HepG2 (cell line): ENCODE data around the gene KCTD13. TPM values are rescaled to one million over a fixed set of nuclear protein-coding genes. Genes with fewer than 3 reads are reported as not detected.

Source experiments
- AGO1 ChIP-seq: fragments of 200-400 bp; formaldehyde crosslinking; IDR thresholded peaks from 2 replicates; pipeline ENCODE4 v1.6.1; 2017; ENCODE audit warnings: mild to moderate bottlenecking, low read depth, low read length, moderate library complexity; ENCODE audit not compliant: poor library complexity, severe bottlenecking
- CBFB ChIP-seq: sonication (generic); formaldehyde crosslinking; IDR thresholded peaks from 2 replicates; pipeline ENCODE4 v1.4.0; 2020; ENCODE audit warnings: missing genetic modification reagents
- CBX2 ChIP-seq, 2 experiments: fragments of 200-600 bp in 1 of 2; sonication (generic); formaldehyde crosslinking in 1 of 2; IDR thresholded peaks; 2 replicates each; pipeline versions ENCODE4 v1.7.0 to v1.8.1; 2018 to 2022; ENCODE audit warnings: low read depth in 2 of 2, low read length in 1 of 2, mild to moderate bottlenecking in 1 of 2, missing genetic modification reagents in 1 of 2
- FOXM1 ChIP-seq: sonication (generic); formaldehyde crosslinking; IDR thresholded peaks from 2 replicates; pipeline ENCODE4 v1.5.0; 2020; ENCODE audit warnings: missing genetic modification reagents
- GATAD2A ChIP-seq: IDR thresholded peaks from 2 replicates; pipeline ENCODE4 v1.6.1; 2016
- KLF12 ChIP-seq: sonication (generic); formaldehyde crosslinking; IDR thresholded peaks from 2 replicates; pipeline ENCODE4 v1.4.0; 2020; ENCODE audit warnings: missing genetic modification reagents, borderline replicate concordance
- NFKBIZ ChIP-seq: IDR thresholded peaks from 2 replicates; pipeline ENCODE4 v1.6.1; 2018; ENCODE audit warnings: missing genetic modification reagents, missing compliant biosample characterization
- PPARG ChIP-seq: conservative IDR thresholded peaks from 2 replicates; pipeline ENCODE4 v1.6.1; 2016; ENCODE audit warnings: missing biosample characterization, missing genetic modification reagents
- SIX1 ChIP-seq: sonication (generic); formaldehyde crosslinking; IDR thresholded peaks from 2 replicates; pipeline ENCODE4 v1.4.0; 2020; ENCODE audit warnings: missing genetic modification reagents, borderline replicate concordance
- ZBTB20 ChIP-seq: sonication (generic); formaldehyde crosslinking; IDR thresholded peaks from 2 replicates; pipeline ENCODE4 v1.8.1; 2023; ENCODE audit warnings: missing genetic modification reagents, low read depth, mild to moderate bottlenecking, borderline replicate concordance
- ZFP90 ChIP-seq: sonication (generic); formaldehyde crosslinking; IDR thresholded peaks from 2 replicates; pipeline ENCODE4 v1.8.0; 2022; ENCODE audit warnings: missing genetic modification reagents, mild to moderate bottlenecking, inconsistent platforms, borderline replicate concordance
- ZNF101 ChIP-seq: sonication (generic); formaldehyde crosslinking; IDR thresholded peaks from 2 replicates; pipeline ENCODE4 v1.4.0; 2020; ENCODE audit warnings: mild to moderate bottlenecking, low read depth, missing genetic modification reagents, borderline replicate concordance
- ZNF138 ChIP-seq: sonication (generic); formaldehyde crosslinking; IDR thresholded peaks from 2 replicates; pipeline ENCODE4 v1.5.0; 2020; ENCODE audit warnings: mild to moderate bottlenecking, low read depth, missing genetic modification reagents
- ZNF205 ChIP-seq: IDR thresholded peaks from 2 replicates; pipeline ENCODE4 v1.6.1; 2018; ENCODE audit warnings: missing biosample characterization, missing genetic modification reagents
- ZNF496 ChIP-seq: sonication (generic); formaldehyde crosslinking; IDR thresholded peaks from 2 replicates; pipeline ENCODE4 v1.8.1; 2023; ENCODE audit warnings: mild to moderate bottlenecking, moderate library complexity, missing genetic modification reagents; ENCODE audit not compliant: insufficient replicate concordance
- ZNF557 ChIP-seq: sonication (generic); formaldehyde crosslinking; IDR thresholded peaks from 2 replicates; pipeline ENCODE4 v1.4.0; 2020; ENCODE audit warnings: missing genetic modification reagents
- polyA plus RNA-seq, 8 experiments: library from polyadenylated mRNA; depleted of rRNA in 3 of 8; stranded (reverse) in 7 of 8; unstranded in 1 of 8; fragments of >200 nt; fragmentation: Illumina TruSeq in 4 of 8; extraction: Trizol in 4 of 8; gene quantifications; 2 replicates each; pipeline versions ENCODE4 v1.2.1 to v1.2.3, GENCODE V29; 2011 to 2016; ENCODE audit warnings: low read depth in 4 of 8, missing spikeins in 1 of 8, mixed read lengths in 1 of 8; ENCODE audit not compliant: insufficient read depth in 1 of 8
- total RNA-seq, 5 experiments: library from RNA; depleted of rRNA; stranded (reverse); fragments of >200 nt; fragmentation: Illumina TruSeq; extraction: Trizol; gene quantifications; 2 replicates each; pipeline ENCODE4 v1.2.3, GENCODE V29; 2016; ENCODE audit warnings: low read depth in 1 of 5
- TF ChIP-seq, protein P1 (sequence below): sonication (generic); formaldehyde crosslinking; IDR thresholded peaks from 2 replicates; pipeline ENCODE4 v1.8.1; 2023; ENCODE audit warnings: mild to moderate bottlenecking, missing genetic modification reagents
- TF ChIP-seq, protein P2 (sequence below): sonication (generic); formaldehyde crosslinking; IDR thresholded peaks from 2 replicates; pipeline ENCODE4 v1.4.0; 2020; ENCODE audit warnings: missing genetic modification reagents, borderline replicate concordance
- TF ChIP-seq, protein P3 (sequence below): sonication (generic); formaldehyde crosslinking; IDR thresholded peaks from 2 replicates; pipeline ENCODE4 v1.8.0; 2022; ENCODE audit warnings: mild to moderate bottlenecking, missing genetic modification reagents; ENCODE audit not compliant: insufficient replicate concordance
- TF ChIP-seq, protein P4 (sequence below): sonication (generic); formaldehyde crosslinking; IDR thresholded peaks from 2 replicates; pipeline ENCODE4 v1.4.0; 2020; ENCODE audit warnings: missing genetic modification reagents

The KCTD13 gene
- total and polyA plus RNA-seq, 2 of the 13 experiments (the other 11 are each of a cell fraction or from before 2014, with no cell fraction given) = 6.3 to 14.7 TPM

DNA sequence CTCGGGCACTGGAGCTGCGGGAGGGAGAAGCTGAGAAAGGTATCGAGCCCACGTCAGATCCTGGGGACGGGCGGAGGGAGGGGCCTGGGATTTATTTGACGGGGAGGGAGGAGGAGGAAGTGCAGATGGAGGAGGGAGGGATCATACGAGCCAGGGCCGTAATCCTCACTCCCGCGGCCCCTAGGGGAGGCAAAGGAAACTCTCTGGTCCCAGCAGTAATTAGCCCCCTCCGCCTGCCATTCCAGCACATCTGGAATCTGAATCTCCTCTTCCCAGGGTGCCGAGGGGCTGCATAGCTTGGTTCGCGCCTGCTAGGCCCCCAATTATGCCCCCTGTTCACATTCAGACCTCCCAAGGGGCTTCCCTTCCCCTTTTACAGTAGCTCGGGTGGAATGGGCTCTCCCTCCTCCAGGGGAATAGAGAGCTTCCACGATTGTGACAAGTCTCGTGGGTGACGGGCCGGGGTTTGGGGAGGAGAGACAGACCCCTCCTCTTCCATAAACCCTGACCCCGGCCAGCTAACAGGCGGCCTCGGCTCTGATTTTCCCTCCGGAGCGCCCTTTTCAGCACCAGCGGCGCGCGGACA is 26.4 kb downstream of the KCTD13 start, which contains the start of gene SEZ6L2 (continued):
- TF ChIP-seq ZNF557 (CRISPR knock-in tag) (peak; percentile 95; the same call in 1 of the 2 replicates), ZFP90 (CRISPR knock-in tag) (peak; percentile 88; the same call in 1 of the 2 replicates), ZBTB20 (CRISPR knock-in tag) (peak; percentile 28; the same call in 1 of the 2 replicates), SIX1 (CRISPR knock-in tag) (peak; percentile 36; the same call in 1 of the 2 replicates), ZNF138 (CRISPR knock-in tag) (no peak), AGO1 (no peak), NFKBIZ (CRISPR knock-in tag) (peak; percentile 58; the same call in 1 of the 2 replicates), FOXM1 (CRISPR knock-in tag) (peak; percentile 92), ZNF101 (CRISPR knock-in tag) (no peak), CBX2 (IDR thresholded peaks at IDR 0.05; ENCODE audit: low read depth, low read length) (no peak), CBX2 (CRISPR knock-in tag; IDR thresholded peaks at IDR 0.05; ENCODE audit: low read depth) (no peak), KLF12 (CRISPR knock-in tag) (no peak), PPARG (CRISPR knock-in tag) (no peak; the same call in 1 of the 2 replicates), ZNF496 (CRISPR knock-in tag) (no peak), ZNF205 (peak; percentile 50; the same call in 1 of the 2 replicates), GATAD2A (CRISPR knock-in tag) (0 out of 2 replicates have a peak, but pooled peaks have one; percentile 24), CBFB (CRISPR knock-in tag) (no peak; the same call in 1 of the 2 replicates)
- TF ChIP-seq, protein P1, sequence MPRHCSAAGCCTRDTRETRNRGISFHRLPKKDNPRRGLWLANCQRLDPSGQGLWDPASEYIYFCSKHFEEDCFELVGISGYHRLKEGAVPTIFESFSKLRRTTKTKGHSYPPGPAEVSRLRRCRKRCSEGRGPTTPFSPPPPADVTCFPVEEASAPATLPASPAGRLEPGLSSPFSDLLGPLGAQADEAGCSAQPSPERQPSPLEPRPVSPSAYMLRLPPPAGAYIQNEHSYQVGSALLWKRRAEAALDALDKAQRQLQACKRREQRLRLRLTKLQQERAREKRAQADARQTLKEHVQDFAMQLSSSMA (CRISPR knock-in tag) = no peak; the same call in none of the 2 replicates
- TF ChIP-seq, protein P2, sequence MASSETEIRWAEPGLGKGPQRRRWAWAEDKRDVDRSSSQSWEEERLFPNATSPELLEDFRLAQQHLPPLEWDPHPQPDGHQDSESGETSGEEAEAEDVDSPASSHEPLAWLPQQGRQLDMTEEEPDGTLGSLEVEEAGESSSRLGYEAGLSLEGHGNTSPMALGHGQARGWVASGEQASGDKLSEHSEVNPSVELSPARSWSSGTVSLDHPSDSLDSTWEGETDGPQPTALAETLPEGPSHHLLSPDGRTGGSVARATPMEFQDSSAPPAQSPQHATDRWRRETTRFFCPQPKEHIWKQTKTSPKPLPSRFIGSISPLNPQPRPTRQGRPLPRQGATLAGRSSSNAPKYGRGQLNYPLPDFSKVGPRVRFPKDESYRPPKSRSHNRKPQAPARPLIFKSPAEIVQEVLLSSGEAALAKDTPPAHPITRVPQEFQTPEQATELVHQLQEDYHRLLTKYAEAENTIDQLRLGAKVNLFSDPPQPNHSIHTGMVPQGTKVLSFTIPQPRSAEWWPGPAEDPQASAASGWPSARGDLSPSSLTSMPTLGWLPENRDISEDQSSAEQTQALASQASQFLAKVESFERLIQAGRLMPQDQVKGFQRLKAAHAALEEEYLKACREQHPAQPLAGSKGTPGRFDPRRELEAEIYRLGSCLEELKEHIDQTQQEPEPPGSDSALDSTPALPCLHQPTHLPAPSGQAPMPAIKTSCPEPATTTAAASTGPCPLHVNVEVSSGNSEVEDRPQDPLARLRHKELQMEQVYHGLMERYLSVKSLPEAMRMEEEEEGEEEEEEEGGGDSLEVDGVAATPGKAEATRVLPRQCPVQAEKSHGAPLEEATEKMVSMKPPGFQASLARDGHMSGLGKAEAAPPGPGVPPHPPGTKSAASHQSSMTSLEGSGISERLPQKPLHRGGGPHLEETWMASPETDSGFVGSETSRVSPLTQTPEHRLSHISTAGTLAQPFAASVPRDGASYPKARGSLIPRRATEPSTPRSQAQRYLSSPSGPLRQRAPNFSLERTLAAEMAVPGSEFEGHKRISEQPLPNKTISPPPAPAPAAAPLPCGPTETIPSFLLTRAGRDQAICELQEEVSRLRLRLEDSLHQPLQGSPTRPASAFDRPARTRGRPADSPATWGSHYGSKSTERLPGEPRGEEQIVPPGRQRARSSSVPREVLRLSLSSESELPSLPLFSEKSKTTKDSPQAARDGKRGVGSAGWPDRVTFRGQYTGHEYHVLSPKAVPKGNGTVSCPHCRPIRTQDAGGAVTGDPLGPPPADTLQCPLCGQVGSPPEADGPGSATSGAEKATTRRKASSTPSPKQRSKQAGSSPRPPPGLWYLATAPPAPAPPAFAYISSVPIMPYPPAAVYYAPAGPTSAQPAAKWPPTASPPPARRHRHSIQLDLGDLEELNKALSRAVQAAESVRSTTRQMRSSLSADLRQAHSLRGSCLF (CRISPR knock-in tag) = peak; percentile 93
- TF ChIP-seq, protein P3, sequence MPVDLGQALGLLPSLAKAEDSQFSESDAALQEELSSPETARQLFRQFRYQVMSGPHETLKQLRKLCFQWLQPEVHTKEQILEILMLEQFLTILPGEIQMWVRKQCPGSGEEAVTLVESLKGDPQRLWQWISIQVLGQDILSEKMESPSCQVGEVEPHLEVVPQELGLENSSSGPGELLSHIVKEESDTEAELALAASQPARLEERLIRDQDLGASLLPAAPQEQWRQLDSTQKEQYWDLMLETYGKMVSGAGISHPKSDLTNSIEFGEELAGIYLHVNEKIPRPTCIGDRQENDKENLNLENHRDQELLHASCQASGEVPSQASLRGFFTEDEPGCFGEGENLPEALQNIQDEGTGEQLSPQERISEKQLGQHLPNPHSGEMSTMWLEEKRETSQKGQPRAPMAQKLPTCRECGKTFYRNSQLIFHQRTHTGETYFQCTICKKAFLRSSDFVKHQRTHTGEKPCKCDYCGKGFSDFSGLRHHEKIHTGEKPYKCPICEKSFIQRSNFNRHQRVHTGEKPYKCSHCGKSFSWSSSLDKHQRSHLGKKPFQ (CRISPR knock-in tag) = no peak
- TF ChIP-seq, protein P4, sequence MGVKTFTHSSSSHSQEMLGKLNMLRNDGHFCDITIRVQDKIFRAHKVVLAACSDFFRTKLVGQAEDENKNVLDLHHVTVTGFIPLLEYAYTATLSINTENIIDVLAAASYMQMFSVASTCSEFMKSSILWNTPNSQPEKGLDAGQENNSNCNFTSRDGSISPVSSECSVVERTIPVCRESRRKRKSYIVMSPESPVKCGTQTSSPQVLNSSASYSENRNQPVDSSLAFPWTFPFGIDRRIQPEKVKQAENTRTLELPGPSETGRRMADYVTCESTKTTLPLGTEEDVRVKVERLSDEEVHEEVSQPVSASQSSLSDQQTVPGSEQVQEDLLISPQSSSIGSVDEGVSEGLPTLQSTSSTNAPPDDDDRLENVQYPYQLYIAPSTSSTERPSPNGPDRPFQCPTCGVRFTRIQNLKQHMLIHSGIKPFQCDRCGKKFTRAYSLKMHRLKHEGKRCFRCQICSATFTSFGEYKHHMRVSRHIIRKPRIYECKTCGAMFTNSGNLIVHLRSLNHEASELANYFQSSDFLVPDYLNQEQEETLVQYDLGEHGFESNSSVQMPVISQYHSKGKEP (CRISPR knock-in tag) = peak; percentile 97; the same call in 1 of the 2 replicates
